ENCODE results near the gene GP1BB.

GP1BB gene

GRCh38 chr22:19756288-19757128, 33.2 kb downstream of the GP1BB start:
- peak; percentile 46 for DNase-seq

- no peak for DNase-seq
Observed at GRCh38 chr22:19757140-19757984, 34.0 kb downstream of the GP1BB start.

DNA sequence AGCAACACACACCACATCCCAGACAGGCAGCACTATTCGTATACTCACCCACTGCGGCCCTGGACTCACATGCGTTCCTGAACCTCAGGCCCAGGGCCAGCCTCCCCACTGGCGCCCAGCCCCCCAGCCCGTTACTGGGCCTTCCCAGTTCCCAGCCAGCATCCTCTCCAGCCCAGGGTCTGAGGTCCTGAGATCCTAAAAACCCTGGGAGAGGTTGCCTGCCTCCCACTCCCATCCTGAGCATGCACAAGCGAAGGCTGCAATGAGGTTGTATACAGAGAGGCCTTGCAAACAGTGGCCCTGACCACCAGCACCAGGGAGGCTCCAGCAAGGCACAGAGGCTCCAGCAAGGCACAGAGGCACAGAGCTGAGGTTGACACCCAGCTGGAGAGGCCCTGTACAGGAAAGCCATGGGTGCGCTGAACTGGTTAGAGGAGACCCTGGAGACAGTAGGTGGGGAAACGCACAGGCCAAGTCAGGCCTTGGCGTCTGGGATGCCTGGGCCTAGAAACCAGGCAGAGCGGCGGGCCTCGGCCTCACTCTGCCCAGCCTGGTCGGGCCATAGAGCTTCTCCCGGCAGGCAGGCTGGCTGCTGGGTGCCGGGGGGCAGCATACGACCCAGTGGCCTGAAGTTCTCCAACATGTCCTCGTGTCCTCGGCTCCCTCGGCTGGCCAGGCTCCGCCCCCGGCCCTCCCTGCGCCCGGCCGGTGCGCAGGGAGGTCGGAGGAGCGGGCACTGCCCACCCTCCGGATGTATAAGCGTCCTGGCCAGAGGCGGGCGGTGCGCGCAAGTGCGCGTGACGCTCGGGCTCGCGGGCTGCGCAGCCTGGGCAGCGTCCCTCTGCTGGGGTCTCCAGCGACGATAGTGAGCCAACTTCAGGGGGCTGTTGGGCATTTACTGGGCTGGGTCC, 34.9 kb downstream of the GP1BB start:
- no peak for DNase-seq

GRCh38 chr22:19758896-19759426, 35.6 kb downstream of the GP1BB start:
- no peak for DNase-seq

GRCh38 chr22:19759427-19760057, 36.2 kb downstream of the GP1BB start:
- peak; percentile 59 for DNase-seq

GRCh38 chr22:19760058-19760950, 37.0 kb downstream of the GP1BB start, which contains the start of gene TBX1:
Gene TBX1 (plus strand): TSS chr22:19760778. CDS start chr22:19760844, 66 bp downstream.
- peak; percentile 54 for DNase-seq

DNA sequence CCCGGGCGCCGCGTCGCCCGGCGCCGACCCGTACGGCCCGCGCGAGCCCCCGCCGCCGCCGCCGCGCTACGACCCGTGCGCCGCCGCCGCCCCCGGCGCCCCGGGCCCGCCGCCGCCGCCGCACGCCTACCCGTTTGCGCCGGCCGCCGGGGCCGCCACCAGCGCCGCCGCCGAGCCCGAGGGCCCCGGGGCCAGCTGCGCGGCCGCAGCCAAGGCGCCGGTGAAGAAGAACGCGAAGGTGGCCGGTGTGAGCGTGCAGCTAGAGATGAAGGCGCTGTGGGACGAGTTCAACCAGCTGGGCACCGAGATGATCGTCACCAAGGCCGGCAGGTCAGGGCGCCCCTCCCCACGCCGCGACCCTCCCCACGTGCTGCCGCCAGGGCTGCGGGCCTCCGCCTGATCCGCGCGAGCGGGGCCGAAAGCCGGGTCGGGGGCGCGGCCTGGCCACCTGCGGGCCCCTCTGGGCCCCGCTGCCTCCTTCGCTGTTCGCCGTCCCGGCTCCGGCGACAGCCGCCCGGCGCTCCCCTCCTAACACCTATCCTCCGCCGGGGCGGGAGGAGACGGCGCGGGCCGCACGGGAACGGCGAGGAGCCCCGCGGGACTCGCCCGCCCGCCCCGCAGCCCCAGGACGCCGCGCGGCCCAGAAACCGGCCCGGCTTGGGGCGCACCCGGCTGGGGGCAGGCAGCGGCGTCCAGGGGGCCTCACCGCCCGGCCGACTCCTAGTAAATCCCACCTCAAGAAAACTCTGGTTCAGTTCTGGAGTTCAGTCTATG, 37.8 kb downstream of the GP1BB start:
- peak; percentile 41 for DNase-seq

DNA sequence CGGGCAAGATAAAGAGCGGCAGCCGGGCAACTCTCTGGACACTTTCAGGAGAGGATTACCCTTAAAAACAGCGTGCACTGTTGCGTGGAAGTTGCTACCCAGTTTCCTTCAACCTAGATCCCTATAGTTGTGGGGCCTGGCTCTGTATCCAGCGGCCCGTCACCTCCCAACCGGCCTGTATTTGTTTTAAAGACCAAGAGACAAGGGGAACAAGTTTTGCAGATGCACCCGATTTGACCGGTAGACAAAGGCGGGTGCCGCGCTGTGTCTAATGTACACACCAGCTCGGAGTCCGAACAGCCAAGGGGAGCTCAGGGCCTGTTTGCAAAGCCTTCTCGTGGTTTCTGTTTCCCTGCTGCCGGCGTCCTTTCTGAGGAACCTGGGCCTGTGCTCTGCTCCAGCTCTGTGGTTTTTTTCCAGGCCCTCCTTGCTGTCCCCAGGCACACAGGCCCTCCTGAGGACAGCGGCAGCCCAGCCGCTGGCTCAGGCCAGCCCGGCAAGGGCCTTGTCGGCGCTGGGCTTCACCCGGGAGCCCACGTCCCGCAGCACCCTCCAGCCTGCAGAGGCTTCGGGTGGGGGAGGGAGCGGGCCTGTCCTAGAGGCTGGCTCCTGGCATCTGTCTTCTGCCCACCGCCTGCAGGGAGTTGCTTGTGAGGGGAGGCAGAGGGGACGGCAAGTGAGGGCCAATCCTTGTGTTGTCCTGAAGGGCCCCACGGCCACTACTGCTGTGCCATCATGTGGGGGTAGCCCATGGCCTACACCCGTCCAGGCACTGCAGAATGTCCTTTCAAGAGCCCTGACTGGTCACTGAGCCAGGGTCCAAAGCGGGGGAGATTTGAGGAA, 38.6 kb downstream of the GP1BB start:
- peak; percentile 56 for DNase-seq

- no peak for DNase-seq
Observed at GRCh38 chr22:19762568-19763457, 39.5 kb downstream of the GP1BB start.

GRCh38 chr22:19763458-19764298, 40.3 kb downstream of the GP1BB start:
- no peak for DNase-seq

DNA sequence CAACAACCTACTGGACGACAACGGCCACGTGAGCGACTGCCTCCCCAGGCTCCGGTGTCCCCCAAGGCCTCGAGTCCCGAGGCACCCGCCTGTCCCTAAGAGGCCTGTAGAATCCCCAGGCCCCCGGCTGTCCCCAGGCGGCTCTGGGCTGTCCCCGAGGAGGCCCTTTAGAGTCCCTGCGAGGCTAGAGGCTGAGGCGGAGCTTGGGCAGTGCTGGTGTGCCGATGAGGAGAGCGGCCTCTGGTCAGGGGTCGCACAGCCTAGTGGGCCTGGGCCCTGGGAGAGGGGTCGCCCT, 40.9 kb downstream of the GP1BB start:
- no peak for DNase-seq

GRCh38 chr22:19764636-19765476, 41.5 kb downstream of the GP1BB start:
- DNase-seq = no peak

- DNase-seq = peak; percentile 45
Observed at GRCh38 chr22:19765477-19766239, 42.3 kb downstream of the GP1BB start.

- DNase-seq = peak; percentile 55
Observed at GRCh38 chr22:19766240-19766510, 42.8 kb downstream of the GP1BB start.

GRCh38 chr22:19766511-19767426, 43.4 kb downstream of the GP1BB start:
- DNase-seq = peak; percentile 57
